Measurements from ENCODE around the gene ATF4. TPM values are rescaled to one million over a fixed set of nuclear protein-coding genes. Genes with fewer than 3 reads are reported as not detected.

Gene ATF4
- total and polyA plus RNA-seq, 2 of the 13 experiments (the other 11 are each of a cell fraction or from before 2014, with no cell fraction given): 486 to 1,297 TPM

DNA sequence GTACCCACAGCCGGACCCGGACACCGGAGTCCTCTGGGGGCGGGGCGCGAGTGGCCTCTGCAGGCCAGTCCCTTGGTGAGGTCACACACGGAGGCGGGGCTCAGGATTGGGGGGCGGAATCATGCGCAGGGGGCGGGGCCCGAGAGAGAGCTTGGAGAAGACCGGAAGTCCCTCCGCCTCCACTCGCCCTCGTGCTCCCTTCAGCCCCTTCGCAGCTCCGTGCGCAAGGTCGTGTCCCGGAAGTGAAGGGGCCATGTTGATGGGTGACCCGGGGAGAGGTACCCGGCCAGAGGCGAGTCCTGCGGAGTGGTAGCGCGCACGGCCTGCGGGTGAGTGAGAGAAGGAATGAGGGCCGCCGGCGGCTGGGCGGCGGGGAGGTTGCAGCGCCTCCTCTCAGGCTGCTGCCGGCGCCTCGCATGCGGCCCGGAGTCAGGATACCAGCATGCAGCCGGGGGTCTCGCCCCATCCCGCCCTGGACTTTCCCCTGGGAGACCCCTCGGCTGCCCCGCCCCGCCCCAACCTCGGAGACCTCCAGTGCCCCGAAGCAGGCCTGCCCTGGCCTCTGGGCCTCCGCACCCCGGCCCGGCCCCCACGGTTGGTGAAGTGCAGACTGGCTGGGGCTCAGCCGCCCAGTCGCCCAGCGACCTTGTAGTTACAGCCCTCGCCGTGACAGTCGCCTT, 18.1 kb upstream of the ATF4 start, which contains the start of gene MIEF1 (continued):
- TF ChIP-seq, protein P1, sequence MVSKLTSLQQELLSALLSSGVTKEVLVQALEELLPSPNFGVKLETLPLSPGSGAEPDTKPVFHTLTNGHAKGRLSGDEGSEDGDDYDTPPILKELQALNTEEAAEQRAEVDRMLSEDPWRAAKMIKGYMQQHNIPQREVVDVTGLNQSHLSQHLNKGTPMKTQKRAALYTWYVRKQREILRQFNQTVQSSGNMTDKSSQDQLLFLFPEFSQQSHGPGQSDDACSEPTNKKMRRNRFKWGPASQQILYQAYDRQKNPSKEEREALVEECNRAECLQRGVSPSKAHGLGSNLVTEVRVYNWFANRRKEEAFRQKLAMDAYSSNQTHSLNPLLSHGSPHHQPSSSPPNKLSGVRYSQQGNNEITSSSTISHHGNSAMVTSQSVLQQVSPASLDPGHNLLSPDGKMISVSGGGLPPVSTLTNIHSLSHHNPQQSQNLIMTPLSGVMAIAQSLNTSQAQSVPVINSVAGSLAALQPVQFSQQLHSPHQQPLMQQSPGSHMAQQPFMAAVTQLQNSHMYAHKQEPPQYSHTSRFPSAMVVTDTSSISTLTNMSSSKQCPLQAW (CRISPR knock-in tag; IDR thresholded peaks at IDR 0.05): peak; percentile 73
- TF ChIP-seq SOX6 (IDR thresholded peaks at IDR 0.05) (no peak), SOX6 (CRISPR knock-in tag; IDR thresholded peaks at IDR 0.05) (peak; percentile 8; the same call in 1 of the 2 replicates), AKNA (CRISPR knock-in tag; IDR thresholded peaks at IDR 0.05; ENCODE audit: borderline replicate concordance) (no peak), ZBED4 (CRISPR knock-in tag; IDR thresholded peaks at IDR 0.05; ENCODE audit: borderline replicate concordance) (peak; percentile 51; the same call in 1 of the 2 replicates), GPBP1L1 (CRISPR knock-in tag; IDR thresholded peaks at IDR 0.05) (no peak), ZNF547 (CRISPR knock-in tag; IDR thresholded peaks at IDR 0.05) (peak; percentile 59; the same call in 1 of the 2 replicates), ARNT (IDR thresholded peaks at IDR 0.05) (no peak), PAXIP1 (CRISPR knock-in tag; conservative IDR thresholded peaks at IDR 0.05) (peak; percentile 45; the same call in 1 of the 2 replicates), ZNF598 (CRISPR knock-in tag; IDR thresholded peaks at IDR 0.05; ENCODE audit: borderline replicate concordance) (no peak), ZNF317 (CRISPR knock-in tag; IDR thresholded peaks at IDR 0.05) (no peak; the same call in 1 of the 2 replicates), KAT2B (IDR thresholded peaks at IDR 0.05; ENCODE audit: borderline replicate concordance, low read depth, low read length) (no peak), GTF2F1 (IDR thresholded peaks at IDR 0.05; ENCODE audit: low read length) (no peak)

All from HepG2 (cell line).